NCI-H524 (cell line): ENCODE results near the gene SV2C.
"Not testable (repeated sequence)": the region's sequence is repeated elsewhere in the genome, so short reads cannot be mapped to it uniquely, and the experiment has no call there.

Source experiments
- DNase-seq, 2 experiments: peaks; one replicate each; lab custom pipeline; 2025; lab: John Stamatoyannopoulos, UW

SV2C gene

GRCh38 chr5:76082772-76083554 is at the start of gene SV2C:
Gene SV2C (plus strand): TSS chr5:76083383. CDS start chr5:76131751, 48,368 bp downstream.
- peak; percentile 28 to 34 for DNase-seq

DNA sequence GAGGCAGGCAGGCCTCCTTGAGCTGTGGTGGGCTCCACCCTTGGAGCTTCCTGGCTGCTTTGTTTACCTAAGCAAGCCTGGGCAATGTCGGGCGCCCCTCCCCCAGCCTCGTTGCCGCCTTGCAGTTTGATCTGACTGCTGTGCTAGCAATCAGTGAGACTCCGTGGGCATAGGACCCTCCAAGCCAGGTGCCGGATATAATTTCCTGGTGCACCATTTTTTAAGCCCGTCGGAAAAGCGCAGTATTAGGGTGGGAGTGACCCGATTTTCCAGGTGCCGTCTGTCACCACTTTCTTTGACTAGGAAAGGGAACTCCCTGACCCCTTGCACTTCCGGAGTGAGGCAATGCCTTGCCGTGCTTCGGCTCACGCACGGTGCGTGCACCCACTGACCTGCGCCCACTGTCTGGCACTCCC is 45.4 kb upstream of the SV2C start:
- not testable (repeated sequence) for DNase-seq

DNA sequence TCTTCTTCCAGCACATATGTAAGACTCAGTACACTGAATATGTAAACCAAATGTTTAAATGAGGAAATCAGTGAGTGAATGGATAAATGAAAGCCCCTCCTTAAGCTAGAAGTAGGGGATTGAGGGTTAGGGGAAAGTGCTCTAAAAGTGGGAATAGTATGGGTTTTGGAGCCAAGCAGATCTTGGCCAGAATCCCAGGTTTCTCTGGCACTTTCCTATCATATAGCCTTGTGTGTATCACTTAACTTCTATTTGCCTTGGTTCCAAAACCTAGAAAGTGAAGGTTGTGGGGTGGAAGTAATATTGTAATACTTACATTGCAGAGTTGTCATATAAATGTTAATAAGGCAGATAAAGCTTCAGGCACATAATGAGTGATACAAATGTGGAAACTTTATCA is 45.0 kb upstream of the SV2C start:
- DNase-seq = no peak

DNA sequence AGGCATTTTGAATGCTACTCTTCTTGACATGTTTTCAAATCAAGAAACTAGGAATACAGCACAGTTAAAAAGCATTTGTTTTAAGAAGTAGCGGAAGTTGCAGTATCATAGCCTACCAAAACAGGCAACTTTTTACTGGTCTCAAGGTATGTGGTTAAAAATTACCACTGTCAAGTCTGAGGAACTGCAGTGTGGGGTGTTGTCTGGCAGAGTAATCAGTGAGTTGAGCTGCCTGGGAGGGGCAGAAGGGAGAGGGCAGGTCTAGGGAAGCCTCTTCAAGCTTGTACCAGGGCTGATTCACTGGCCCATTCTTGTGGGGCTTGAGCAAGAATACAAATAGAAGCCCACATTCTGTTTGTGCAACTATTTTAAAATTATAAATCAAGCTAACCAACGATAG is 42.4 kb upstream of the SV2C start:
- DNase-seq = no peak

GRCh38 chr5:76041863-76042262 is 41.3 kb upstream of the SV2C start:
- no peak for DNase-seq

DNA sequence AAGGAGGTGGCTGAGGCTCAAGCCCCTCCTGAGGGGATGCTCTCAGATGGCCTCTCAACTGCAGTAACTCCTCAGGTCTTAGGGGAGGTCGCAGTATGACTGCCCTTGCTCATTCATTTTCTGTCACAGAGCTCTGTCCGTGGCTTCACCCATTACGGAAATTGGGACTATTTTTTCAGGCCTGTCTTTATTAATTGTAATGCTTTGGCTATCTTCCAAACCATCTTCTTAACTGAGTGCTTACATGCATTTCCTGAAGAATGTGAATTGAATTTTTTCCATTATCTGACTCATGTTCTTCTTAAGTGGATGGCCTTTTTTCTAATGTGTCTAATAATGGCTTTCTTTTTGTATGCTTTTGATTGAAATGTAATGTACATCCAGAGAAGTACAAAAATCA is 36.4 kb upstream of the SV2C start:
- DNase-seq = no peak

- DNase-seq = no peak
These were observed 33.0 kb upstream of the SV2C start for GRCh38 chr5:76050134-76050533.

DNA sequence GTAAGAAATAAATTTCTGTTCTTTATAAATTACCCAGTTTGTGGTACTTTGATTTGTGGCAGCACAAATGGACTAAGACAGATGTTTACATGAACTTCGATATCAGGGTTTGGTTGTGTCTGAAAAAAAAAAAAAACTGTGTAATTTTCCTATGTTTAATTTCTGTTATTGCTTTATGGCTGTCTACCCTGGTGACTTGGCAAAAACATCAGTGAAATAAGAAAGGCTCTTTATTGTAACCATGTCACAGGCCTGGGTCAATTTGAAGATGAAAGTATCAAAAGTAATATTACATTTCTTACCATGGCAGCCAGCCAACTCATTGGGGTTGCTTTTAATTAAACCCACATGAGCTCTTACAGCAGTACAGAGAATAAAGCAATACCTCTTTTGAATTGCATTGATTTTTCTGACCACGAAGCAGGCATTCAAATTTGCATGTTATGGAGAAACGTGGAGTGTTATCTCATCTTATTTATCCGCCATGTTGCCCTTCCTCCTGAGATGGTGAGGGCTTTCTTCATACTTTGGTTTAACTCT is 20.6 kb upstream of the SV2C start:
- peak in 1 of 2 experiments; percentile 9 for DNase-seq

DNA sequence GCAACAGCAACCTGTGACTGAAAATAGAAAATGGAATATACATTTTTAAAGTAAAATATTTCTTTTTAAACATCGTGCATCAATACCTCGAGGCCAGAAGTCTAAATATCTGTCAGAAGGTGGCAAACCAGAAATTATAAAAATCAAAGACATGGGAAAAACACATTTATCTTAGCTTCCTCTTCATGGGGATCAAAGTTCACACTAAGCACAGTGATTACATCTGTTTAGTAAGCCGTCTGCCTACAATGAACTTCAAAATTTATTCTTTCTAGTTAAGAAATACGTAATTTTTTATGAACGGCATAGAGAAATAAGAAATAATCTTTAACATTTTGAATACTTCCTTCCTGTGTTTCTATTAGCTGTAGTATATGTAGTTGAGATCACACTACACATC is 17.9 kb upstream of the SV2C start:
- no peak for DNase-seq

DNA sequence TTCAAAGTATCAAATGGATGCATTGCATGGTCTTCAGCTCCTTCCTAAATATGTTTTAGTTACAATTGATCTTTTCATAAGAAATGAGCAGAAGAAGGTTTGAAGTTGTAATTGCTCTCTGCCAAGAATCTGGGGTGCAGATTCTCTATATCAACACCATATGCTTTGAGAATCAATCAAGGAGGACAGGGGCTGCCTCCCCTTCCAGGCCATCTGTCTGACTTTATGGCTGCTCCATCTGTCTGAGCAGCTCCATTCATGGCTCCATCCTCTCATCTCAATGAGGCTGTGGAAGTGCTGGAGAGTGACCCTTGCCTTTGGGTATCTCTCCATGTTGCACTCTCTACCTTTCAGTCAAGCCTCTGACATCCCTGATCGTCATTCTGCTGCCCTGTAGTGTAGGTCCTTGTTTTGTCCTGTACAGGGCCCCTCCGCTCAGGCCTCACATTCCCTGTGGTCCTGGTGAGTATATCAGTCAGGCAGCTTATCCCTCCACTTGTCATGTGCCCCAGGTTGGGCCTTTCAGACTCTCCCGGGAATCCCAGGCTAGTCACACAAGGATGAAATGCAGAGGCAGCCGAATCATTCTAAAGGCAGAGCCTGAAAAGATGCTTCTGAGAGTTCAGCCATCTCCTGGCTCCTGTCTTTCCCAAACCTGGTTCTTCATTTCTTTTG is 14.0 kb upstream of the SV2C start:
- peak; percentile 88 to 89 for DNase-seq

DNA sequence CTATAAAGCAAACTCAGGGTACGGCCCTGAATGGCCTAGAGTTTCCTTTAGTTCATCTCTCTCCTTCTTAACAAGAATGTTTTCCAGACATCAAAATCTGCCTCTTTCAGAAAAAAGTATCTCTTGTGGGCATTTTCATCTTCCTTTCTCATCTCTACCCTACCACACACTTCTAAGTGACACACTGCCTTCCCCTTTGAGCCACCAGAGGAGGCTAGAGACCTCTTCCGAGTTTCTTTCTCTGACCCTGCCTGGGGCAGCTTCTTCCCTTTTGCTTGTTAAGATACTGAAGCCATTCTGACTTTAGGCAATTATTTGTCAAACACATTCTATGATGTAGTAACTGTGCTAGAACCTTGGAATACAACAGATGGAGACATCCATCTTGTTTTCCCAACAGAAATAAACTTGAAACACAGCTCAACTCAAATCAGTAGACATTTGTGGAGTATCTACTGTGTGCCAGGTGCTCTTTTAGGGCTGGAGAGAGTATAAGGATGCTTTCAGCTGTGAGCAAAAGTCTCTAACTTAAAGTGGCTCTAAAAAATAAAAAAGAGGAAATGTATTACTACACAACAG is 8.6 kb upstream of the SV2C start:
- DNase-seq = peak in 1 of 2 experiments; percentile 16

DNA sequence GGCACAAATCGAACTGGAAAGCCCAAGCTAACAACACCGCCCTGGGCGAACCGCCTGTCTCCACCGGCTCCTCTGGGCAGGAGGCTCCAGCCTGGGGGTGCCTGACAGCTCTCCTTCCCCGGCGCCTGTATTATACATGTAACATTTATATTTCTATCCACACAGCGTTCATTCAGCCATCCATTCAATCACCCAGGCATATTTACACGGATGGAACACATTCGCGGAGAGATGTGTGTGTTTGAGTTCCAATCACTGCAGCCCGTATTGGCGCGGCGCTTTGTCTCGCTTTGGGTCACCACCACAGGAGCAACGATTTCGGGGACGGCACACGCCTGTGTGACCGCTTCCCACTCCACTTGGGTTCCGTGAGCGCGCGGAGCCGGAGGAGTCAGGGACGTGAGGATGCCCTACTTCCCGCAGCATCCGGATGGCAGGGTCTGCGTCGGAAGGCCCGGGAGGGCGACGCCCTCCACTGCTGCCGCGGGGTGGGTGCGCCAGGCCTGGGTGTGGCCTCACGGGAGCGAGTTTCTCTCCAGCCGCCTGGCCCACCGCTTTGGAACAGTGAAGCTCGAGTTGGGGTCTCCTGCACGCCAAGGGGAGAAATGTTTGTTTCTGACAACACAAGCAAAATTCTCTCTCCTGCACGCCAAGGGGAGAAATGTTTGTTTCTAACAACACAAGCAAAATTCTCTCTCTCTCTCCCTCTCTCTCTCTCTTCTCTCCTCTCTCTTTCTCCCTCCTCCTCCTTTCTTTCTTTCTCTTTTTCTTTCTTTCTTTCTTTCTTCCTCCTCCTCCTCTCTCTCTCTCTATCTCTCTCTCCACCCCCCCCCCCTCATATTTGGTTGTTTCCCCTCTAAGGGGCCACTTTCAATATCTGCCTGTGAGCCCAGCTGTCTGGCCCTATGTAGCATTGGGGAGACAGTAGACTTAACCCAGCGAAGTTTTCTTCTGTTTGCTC is 1.1 kb upstream of the SV2C start:
- DNase-seq = peak in 1 of 2 experiments; percentile 21

DNA sequence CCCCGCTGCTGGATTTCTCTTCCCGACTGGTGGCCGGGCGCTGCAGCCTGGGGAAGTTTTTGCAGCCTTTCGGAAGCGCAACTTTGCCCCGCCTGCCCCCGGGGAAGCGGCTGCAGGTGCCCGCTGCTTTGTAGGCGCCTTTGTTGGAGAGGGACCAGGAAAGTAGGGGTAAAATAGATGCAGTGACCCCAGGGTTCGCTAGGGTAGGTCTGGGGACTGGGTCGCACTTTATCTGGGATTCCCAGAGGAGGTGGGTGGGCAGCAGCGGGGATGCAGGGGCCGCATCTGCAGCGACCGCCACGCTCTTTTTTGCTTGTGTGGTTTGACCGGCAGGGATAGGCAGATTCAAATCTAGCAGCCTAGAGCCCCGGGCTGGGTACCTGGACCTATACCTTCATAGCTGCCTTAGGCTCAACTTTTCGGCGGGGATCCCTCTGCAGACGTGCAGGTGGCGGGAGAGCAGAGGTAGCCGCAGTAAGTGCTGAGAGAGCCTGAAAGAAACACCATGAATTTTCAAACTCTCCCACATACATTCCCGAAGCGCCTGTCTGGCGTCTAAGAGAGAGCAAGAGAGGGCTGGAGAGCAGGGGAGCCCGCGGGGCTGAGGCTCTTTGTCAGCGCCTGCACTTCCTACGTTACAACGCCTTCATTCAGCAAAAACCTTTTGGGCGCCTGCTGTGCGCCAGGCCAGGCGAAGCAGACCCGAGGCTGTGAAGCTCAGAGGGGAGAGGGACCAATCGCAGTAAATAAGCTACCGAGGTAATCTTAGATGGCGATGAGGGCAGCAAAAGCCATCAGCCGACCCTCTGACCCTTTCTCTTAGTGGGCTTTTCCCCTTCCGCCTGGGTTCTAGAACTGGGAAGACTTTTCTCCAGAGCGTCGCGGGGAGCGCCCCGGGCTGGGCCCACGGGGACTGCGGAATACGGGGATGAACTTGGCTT is 642 bp downstream of the SV2C start:
- DNase-seq = peak; percentile 23 to 52

DNA sequence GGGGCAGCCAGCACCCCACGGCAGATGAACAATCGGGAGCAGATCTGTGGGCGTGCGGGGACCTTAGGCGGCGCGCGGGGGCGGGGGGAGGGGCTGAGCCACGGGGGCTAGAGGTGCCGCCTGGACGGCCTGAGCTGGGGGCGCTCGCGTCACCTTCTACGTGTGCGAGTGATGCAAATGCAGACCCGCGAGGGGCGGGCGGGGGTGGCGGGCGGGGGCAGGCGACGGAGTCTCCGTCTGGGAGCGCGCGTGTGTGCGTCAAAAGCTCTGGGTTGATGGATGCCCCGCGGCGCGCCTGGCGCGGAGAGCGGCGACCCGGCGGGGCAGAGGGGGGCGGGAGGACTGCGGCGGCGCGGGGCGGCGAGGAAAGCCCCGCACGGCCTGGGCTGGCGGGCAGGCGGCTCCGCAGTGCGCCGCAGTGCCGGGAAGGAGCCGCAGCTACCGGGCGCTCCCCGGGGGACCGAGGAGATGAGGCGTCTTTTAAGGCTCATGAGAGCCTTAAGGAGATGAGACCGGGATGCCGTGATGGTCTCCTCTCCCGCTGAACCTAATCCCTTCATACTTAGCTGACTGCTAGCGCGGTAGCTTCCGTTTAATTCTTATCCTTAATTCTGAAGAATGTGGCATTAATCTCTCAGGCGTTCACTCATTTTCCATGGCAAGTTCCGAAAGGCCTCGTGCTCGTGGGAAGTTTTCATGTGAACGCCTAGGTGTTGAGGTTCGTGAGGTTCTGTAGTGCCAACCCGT is 1.5 kb downstream of the SV2C start:
- DNase-seq = peak; percentile 36 to 71

GRCh38 chr5:76085243-76085579 is 2.0 kb downstream of the SV2C start:
- DNase-seq = no peak

DNA sequence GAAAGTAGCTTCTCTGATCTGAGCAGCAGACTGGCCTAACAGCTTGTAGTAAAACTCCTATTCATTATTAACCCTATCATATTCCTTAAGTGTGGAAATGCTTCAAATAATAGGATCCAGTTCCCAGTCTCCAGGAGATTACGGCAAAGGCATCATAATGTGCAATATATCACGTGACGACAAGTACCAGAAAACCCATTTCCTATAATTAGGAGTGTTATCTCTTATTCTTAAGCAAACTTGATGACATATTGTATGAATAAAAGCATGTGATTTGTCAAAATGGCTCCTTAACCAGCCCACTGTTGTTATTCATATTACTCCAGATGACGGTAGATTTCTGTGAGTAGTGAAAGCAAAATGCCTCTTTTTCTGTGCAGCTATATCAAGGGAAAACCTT is 2.9 kb downstream of the SV2C start:
- peak; percentile 37 to 77 for DNase-seq

- DNase-seq = not testable (repeated sequence)
These were observed 6.0 kb downstream of the SV2C start for GRCh38 chr5:76089156-76089555.

DNA sequence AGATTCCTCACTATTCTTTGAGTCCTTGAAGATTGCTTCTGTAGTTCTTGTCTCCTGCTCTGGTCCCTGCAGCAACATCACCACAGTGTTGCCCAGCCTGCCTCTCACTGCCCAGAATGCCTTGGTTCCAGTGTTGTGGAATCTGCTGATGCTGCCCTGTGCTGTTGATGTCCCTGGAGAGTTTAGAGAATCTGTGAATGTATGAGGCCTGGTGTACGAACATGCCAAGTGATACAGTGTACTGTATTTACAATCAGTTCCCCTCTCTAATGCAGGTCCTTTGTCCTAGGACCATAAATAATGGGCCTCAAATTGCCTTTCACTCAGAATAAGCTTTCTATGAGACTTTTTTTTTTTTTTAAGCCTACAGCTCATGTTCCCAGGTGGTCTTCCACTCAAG is 8.2 kb downstream of the SV2C start:
- no peak for DNase-seq

DNA sequence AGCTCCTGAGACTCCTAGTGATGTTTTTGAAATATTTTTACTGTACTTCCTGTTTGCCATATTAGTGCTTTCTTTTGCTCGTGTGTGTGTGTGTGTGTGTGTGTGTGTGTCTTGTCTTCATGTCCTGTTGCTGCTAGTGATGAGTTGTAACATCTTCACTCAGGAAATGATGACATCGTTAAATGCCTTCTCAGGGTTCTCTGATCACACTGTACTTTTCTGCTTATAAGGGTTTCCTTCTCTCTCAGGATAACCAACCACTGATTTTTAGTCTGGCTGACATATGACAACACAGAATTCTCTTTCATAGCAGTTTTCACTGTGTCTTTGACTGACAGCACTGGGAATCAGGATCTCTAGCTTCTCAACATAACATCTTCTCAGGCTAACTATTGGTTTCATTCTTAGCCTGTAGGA is 16.1 kb downstream of the SV2C start:
- no peak for DNase-seq

DNA sequence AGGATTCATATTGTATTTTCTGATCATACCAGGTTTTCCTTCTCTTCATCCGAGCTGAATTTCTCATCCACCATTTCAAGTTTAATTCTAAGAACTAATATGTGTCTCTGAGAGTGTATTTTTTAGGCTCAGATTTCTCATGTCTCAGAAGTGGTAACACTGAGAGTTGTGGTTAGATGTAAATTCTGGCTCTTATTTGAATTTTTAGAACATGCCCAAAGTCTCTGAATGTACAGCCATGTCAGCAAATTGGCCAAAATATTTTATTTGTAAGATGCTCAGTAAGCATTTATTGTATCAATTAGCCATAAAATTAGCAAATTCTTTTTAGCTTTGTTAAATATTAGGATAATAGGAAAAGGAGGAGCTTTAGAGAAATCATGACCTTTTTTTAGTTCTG is 16.6 kb downstream of the SV2C start:
- no peak for DNase-seq
